Smooth muscle cell (in vitro differentiated cells): Measurements from ENCODE around the gene HOXD9. TPM values are rescaled to one million over a fixed set of nuclear protein-coding genes. Genes with fewer than 3 reads are reported as not detected.

Source experiments
- DNase-seq: peaks from one replicate; lab custom pipeline; 2025; ENCODE audit not compliant: unreplicated experiment; lab: John Stamatoyannopoulos, UW
- H2AFZ ChIP-seq: fragments of 200-600 bp; sonication (generic); 2 replicates; pipeline ENCODE4 v1.6.0; 2016; ENCODE audit warnings: antibody characterized with exemption, low read depth, mild to moderate bottlenecking
- H3F3A ChIP-seq: fragments of 200-600 bp; sonication (generic); 2 replicates; pipeline ENCODE4 v1.6.0; 2017; ENCODE audit warnings: antibody characterized with exemption, low read depth
- H3K27ac ChIP-seq: fragments of 200-600 bp; sonication (generic); 2 replicates; pipeline ENCODE4 v1.5.1; 2016; ENCODE audit warnings: low read depth, mild to moderate bottlenecking
- H3K27me3 ChIP-seq: fragments of 200-600 bp; sonication (generic); 2 replicates; pipeline ENCODE4 v1.6.1; 2016; ENCODE audit warnings: low read depth, mild to moderate bottlenecking
- H3K36me3 ChIP-seq: fragments of 200-600 bp; sonication (generic); 2 replicates; pipeline ENCODE4 v1.5.1; 2016; ENCODE audit warnings: low read depth
- H3K4me1 ChIP-seq: fragments of 200-600 bp; sonication (generic); 2 replicates; pipeline ENCODE4 v1.5.1; 2016; ENCODE audit warnings: low read depth
- H3K4me2 ChIP-seq: fragments of 200-600 bp; sonication (generic); 2 replicates; pipeline ENCODE4 v1.6.0; 2016; ENCODE audit warnings: mild to moderate bottlenecking
- H3K4me3 ChIP-seq: fragments of 200-600 bp; sonication (generic); 2 replicates; pipeline ENCODE4 v1.5.1; 2016; ENCODE audit warnings: mild to moderate bottlenecking
- H3K79me2 ChIP-seq: fragments of 200-600 bp; sonication (generic); 2 replicates; pipeline ENCODE4 v1.6.0; 2016; ENCODE audit warnings: low read depth, mild to moderate bottlenecking
- H3K9ac ChIP-seq: fragments of 200-600 bp; sonication (generic); 2 replicates; pipeline ENCODE4 v1.6.0; 2016; ENCODE audit warnings: low read depth
- H3K9me3 ChIP-seq: fragments of 200-600 bp; sonication (generic); replicated peaks from 2 replicates; pipeline ENCODE4 v1.5.1; 2016; ENCODE audit warnings: low read depth
- H4K20me1 ChIP-seq: fragments of 200-600 bp; sonication (generic); 2 replicates; pipeline ENCODE4 v1.6.0; 2016; ENCODE audit warnings: low read depth
- CTCF ChIP-seq: fragments of 200-600 bp; sonication (generic); IDR thresholded peaks from 2 replicates; pipeline ENCODE4 v1.5.1; 2017; ENCODE audit warnings: borderline replicate concordance, mild to moderate bottlenecking, antibody characterized with exemption; ENCODE audit not compliant: insufficient read depth, poor library complexity, severe bottlenecking
- WGBS: methylation state at CpG from one replicate; pipeline ENCODE4 v1.1.7; 2016; ENCODE audit warnings: low lambda C conversion rate; 5-methylcytosine and 5-hydroxymethylcytosine counted together
- polyA plus RNA-seq: library from polyadenylated mRNA; unstranded; fragments of >200 nt; fragmentation: Nextera tagmentation; extraction: Ambion mirVana; gene quantifications from 2 replicates; pipeline ENCODE4 v1.2.1, GENCODE V29; 2016
- total RNA-seq: library from RNA; depleted of rRNA; stranded (reverse); fragments of >200 nt; gene quantifications from 2 replicates; pipeline ENCODE4 v1.2.3, GENCODE V29; 2014

HOXD9 gene
- total and polyA plus RNA-seq, 2 experiments from 2014 or later, result 0.49 to 2.2 TPM

DNA sequence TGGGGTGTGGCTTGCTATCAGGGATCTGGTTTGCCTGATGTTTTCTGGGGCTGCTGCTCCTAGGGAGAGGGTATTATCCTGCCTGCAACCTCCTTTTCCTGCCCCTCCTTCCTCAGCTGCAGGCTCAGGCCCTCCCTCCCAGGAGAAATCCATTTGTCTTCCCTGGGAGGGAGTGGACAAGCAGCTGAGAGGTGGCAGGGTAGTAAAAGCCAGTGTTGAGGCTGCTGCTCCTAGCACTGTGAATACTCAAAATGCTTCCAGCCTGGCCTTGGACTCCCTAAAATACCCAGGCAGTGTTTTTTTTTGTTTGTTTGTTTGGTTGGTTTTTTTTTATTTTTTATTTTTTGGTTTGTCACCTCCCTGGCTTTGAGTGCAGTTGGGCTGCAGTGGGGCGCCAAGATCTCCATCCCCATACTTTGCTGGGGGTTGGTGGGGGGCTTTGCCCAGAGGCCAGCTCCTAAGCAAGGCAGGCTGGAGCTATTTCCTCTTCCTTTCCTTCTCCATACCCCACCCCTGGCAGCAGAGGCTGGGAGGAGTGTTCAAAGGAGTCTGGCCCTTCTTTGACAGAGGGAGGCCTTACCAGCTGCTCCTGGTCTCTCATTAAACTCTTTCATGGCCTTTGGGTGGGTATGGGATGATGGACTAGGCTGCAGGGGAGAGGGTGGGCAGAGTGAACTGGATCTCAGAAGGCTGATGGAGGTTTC, 48.2 kb downstream of the HOXD9 start:
- Histone ChIP-seq H3K4me3 (no peak overlapping the region), H3K4me2 (no peak overlapping the region), H3K27me3 (peaks cover 100% of the 10 kb centered on the region), H3K36me3 (no peaks in the 10 kb centered on the region), H3K9me3 (no peaks in the 10 kb centered on the region), H3K4me1 (peaks cover 12% of the 10 kb centered on the region), H3K27ac (no peak overlapping the region), H3K9ac (no peak overlapping the region), H3F3A (no peaks in the 10 kb centered on the region), H3K79me2 (no peaks in the 10 kb centered on the region), H2AFZ (no peak overlapping the region), H4K20me1 (no peaks in the 10 kb centered on the region)
- DNase-seq, result no peak
- WGBS, result 68% methylated on average over 1 of the region's 1 CpG
- TF ChIP-seq CTCF, result no peak

- no peak for DNase-seq
- H3K9ac ChIP-seq, result no peak overlapping the region
- peak overlapping the region; percentile 37 for H3K4me2 ChIP-seq
- H3F3A ChIP-seq, result no peaks in the 10 kb centered on the region
- peaks cover 100% of the 10 kb centered on the region for H3K27me3 ChIP-seq
- no peaks in the 10 kb centered on the region for H3K9me3 ChIP-seq
- 3% methylated on average over 48 of the region's 51 CpGs for WGBS
- peaks cover 12% of the 10 kb centered on the region for H3K4me1 ChIP-seq
- H3K79me2 ChIP-seq, result no peaks in the 10 kb centered on the region
- H3K36me3 ChIP-seq, result no peaks in the 10 kb centered on the region
- TF ChIP-seq CTCF, result no peak
- H4K20me1 ChIP-seq, result no peaks in the 10 kb centered on the region
- H2AFZ ChIP-seq, result no peak overlapping the region
- H3K27ac ChIP-seq, result no peak overlapping the region
- H3K4me3 ChIP-seq, result no peak overlapping the region
These were observed 49.0 kb downstream of the HOXD9 start for GRCh38 chr2:176171351-176172006.

DNA sequence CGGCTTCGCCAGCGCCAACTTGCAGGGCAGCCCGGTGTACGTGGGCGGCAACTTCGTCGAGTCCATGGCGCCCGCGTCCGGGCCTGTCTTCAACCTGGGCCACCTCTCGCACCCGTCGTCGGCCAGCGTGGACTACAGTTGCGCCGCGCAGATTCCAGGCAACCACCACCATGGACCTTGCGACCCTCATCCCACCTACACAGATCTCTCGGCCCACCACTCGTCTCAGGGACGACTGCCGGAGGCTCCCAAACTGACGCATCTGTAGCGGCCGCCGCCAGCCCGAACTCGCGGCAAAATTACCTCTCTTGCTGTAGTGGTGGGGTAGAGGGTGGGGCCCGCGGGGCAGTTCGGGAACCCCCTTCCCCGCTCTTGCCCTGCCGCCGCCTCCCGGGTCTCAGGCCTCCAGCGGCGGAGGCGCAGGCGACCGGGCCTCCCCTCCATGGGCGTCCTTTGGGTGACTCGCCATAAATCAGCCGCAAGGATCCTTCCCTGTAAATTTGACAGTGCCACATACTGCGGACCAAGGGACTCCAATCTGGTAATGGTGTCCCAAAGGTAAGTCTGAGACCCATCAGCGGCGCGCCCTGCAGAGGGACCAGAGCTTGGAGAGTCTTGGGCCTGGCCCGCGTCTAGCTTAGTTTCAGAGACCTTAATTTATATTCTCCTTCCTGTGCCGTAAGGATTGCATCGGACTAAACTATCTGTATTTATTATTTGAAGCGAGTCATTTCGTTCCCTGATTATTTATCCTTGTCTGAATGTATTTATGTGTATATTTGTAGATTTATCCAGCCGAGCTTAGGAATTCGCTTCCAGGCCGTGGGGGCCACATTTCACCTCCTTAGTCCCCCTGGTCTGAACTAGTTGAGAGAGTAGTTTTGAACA, 49.7 kb downstream of the HOXD9 start:
- Histone ChIP-seq H3F3A (no peaks in the 10 kb centered on the region), H3K36me3 (no peaks in the 10 kb centered on the region), H3K27me3 (peaks cover 100% of the 10 kb centered on the region), H3K4me2 (peak overlapping the region; percentile 37), H3K9me3 (no peaks in the 10 kb centered on the region), H4K20me1 (no peaks in the 10 kb centered on the region), H3K4me1 (peaks cover 12% of the 10 kb centered on the region), H3K27ac (no peak overlapping the region), H2AFZ (no peak overlapping the region), H3K9ac (no peak overlapping the region), H3K4me3 (no peak overlapping the region), H3K79me2 (no peaks in the 10 kb centered on the region)
- WGBS, result 8% methylated on average over 60 of the region's 60 CpGs
- DNase-seq, result no peak
- TF ChIP-seq CTCF, result no peak
